Activated T-cell treated with anti-CD3 and anti-CD28 coated beads, Interleukin-2, amount 50 U/mL, for 48 hours (primary cell): ENCODE data around the gene SCAPER.
A peak's percentile ranks its signal among the peaks of the same experiment; 100 is the strongest.
"Not testable (repeated sequence)": the region's sequence is repeated elsewhere in the genome, so short reads cannot be mapped to it uniquely, and the experiment has no call there.

Experiments
- DNase-seq, 2 experiments: peaks; one replicate each; pipeline ENCODE4 v3.0.0-alpha.2; 2020

SCAPER gene

GRCh38 chr15:76335307-76336253 lies 569.6 kb downstream of the SCAPER start:
- peak in 1 of 2 experiments; percentile 44 for DNase-seq

GRCh38 chr15:76334438-76335306 lies 570.5 kb downstream of the SCAPER start:
- DNase-seq, result no peak

GRCh38 chr15:76333720-76334437 lies 571.3 kb downstream of the SCAPER start:
- no peak for DNase-seq

- DNase-seq, result no peak
These were observed 571.8 kb downstream of the SCAPER start for GRCh38 chr15:76333309-76333708.

- DNase-seq, result no peak
These were observed 572.3 kb downstream of the SCAPER start for GRCh38 chr15:76332796-76333195.

- no peak for DNase-seq
These were observed 575.0 kb downstream of the SCAPER start for GRCh38 chr15:76330080-76330680.

- no peak for DNase-seq
These were observed 576.2 kb downstream of the SCAPER start for GRCh38 chr15:76328958-76329357.

- no peak for DNase-seq
These were observed 576.9 kb downstream of the SCAPER start for GRCh38 chr15:76328106-76328696.

- no peak for DNase-seq
These were observed 577.7 kb downstream of the SCAPER start for GRCh38 chr15:76327191-76328105.

GRCh38 chr15:76325704-76326103 lies 579.4 kb downstream of the SCAPER start:
- no peak for DNase-seq

- DNase-seq, result no peak
These were observed 581.1 kb downstream of the SCAPER start for GRCh38 chr15:76324066-76324465.

GRCh38 chr15:76321602-76322001 lies 583.5 kb downstream of the SCAPER start:
- DNase-seq, result no peak

- DNase-seq, result no peak
These were observed 584.0 kb downstream of the SCAPER start for GRCh38 chr15:76321171-76321570.

- DNase-seq, result no peak
These were observed 585.1 kb downstream of the SCAPER start for GRCh38 chr15:76320012-76320411.

- no peak for DNase-seq
These were observed 591.4 kb downstream of the SCAPER start for GRCh38 chr15:76313731-76314130.

GRCh38 chr15:76313175-76313567 lies 592.0 kb downstream of the SCAPER start:
- not testable (repeated sequence) for DNase-seq

GRCh38 chr15:76312540-76313174 lies 592.5 kb downstream of the SCAPER start:
- DNase-seq, result no peak

GRCh38 chr15:76311100-76311953 lies 593.8 kb downstream of the SCAPER start, which contains the start of gene ETFA:
Gene ETFA (minus strand): TSS chr15:76311469. CDS start chr15:76311388, 81 bp downstream.
- DNase-seq, result peak; percentile 94 to 96

- DNase-seq, result peak; percentile 41 to 58
These were observed 594.6 kb downstream of the SCAPER start for GRCh38 chr15:76310475-76311099.
